Activated naive CD8-positive, alpha-beta T cell treated with anti-CD3 and anti-CD28 coated beads, Interleukin-2, amount 50 U/mL, for 24 hours (primary cell): Measurements from ENCODE around the gene VIL1.
A peak's percentile ranks its signal among the peaks of the same experiment; 100 is the strongest.

ENCODE experiments used
- ATAC-seq: fragments of 150-1000 bp; cut with Tn5 transposase; one replicate; pipeline ENCODE4 v1.10.0; 2021
- DNase-seq: peaks from one replicate; pipeline ENCODE4 v3.0.0; 2021
- H3K27ac Mint-ChIP-seq: one replicate; pipeline ENCODE4 v1.8.0; 2021; ENCODE audit warnings: mild to moderate bottlenecking, mixed read lengths
- H3K27me3 Mint-ChIP-seq: one replicate; pipeline ENCODE4 v1.8.0; 2021; ENCODE audit warnings: mixed read lengths
- H3K36me3 Mint-ChIP-seq: one replicate; pipeline ENCODE4 v1.8.0; 2021; ENCODE audit warnings: low read depth, mixed read lengths
- H3K4me1 Mint-ChIP-seq: one replicate; pipeline ENCODE4 v1.8.0; 2021; ENCODE audit warnings: mixed read lengths
- H3K4me3 Mint-ChIP-seq: one replicate; pipeline ENCODE4 v1.8.0; 2021; ENCODE audit warnings: mild to moderate bottlenecking, moderate library complexity, mixed read lengths
- H3K9me3 Mint-ChIP-seq: one replicate; pipeline ENCODE4 v1.8.0; 2021; ENCODE audit warnings: mixed read lengths

VIL1 gene

DNA sequence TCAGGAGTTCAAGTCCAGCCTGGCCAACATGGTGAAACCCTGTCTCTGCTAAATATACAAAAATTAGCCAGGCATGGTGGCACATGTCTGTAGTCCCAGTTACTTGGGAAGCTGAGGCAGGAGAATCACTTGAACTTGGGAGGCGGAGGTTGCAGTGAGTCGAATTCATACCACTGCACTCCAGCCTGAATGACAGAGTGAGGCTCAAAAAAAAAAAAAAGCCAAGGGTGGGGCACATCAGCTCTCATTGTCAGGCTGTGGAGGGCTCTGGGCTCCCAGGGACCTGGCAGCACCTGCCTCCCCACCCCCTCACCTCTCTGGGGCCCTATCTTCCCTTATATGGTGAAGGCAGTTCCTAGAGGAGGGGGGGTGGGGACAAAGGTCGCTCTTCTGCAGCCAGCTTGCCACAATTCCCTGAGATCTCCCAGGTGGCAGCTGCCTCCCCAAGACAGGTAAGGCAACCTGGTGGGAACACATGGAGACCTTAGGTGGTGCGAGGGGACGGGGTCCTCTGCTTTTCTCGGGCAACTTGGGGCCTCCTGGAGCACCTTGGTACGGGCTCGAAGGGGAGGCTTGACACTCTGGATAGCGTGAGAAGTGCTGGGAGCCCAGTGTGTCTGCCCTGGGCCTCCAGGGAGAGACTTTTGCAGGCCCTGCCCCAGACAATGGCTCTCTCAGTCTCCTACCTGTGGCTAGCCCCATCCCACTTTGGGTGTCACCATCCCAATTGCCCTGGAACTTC lies at the start of gene VIL1:
TSS of gene VIL1 (plus strand) at position 407 of the 742 bp plus-strand sequence. CDS start 4,656 bp downstream, outside the sequence.
- Mint-ChIP-seq H3K9me3 (no peaks in the 10 kb centered on the region), H3K27ac (no peak within 1 kb of the TSS), H3K36me3 (no peaks in the 10 kb centered on the region)

GRCh38 chr2:218369330-218369729 lies 49.6 kb upstream of the VIL1 start:
- no peaks in the 10 kb centered on the region for H3K9me3 Mint-ChIP-seq
- no peaks in the 10 kb centered on the region for H3K27me3 Mint-ChIP-seq
- ATAC-seq (no peak), DNase-seq (no peak)
- H3K27ac Mint-ChIP-seq, result no peak overlapping the region
- peak overlapping the region; percentile 76 for H3K4me3 Mint-ChIP-seq
- no peaks in the 10 kb centered on the region for H3K36me3 Mint-ChIP-seq
- H3K4me1 Mint-ChIP-seq, result peaks cover 20% of the 10 kb centered on the region

More for the DNA sequence above, at the start of gene VIL1:
- no peaks in the 10 kb centered on the region for H3K27me3 Mint-ChIP-seq
- ATAC-seq (no peak), DNase-seq (no peak)
- no peaks in the 10 kb centered on the region for H3K4me1 Mint-ChIP-seq
- no peak within 1 kb of the TSS for H3K4me3 Mint-ChIP-seq

DNA sequence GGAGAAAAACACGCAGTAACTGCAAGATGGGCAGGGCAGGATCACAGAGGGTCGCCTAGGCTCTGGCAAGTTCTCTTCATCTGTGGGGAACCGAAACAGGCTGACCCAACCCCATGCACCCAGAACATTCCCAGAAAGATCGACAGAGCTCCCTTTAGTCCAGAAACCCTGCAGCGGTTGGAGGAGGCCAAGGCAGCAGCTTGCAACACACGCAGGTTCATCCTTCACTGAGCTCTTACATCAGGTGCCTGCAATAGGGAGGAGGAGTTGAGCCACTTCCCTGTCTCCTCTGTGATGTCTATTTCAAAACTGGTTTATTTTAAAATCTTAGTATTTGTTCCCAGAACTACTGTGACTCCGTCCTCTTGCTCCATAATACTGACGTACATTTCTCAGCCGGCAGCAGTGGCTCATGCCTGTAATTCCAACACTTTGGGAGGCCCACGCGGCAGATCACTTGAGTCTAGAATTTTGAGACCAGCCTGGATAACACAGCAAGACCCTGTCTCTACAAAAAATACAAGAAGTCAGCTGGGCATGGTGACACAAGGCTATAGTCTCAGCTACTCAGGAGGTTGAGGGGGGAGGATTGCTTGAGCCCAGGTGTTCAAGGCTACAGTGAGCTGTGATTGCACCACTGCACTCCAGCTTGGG lies 48.4 kb upstream of the VIL1 start:
- H3K9me3 Mint-ChIP-seq, result no peaks in the 10 kb centered on the region
- H3K27ac Mint-ChIP-seq, result no peak overlapping the region
- no peak for ATAC-seq

DNA sequence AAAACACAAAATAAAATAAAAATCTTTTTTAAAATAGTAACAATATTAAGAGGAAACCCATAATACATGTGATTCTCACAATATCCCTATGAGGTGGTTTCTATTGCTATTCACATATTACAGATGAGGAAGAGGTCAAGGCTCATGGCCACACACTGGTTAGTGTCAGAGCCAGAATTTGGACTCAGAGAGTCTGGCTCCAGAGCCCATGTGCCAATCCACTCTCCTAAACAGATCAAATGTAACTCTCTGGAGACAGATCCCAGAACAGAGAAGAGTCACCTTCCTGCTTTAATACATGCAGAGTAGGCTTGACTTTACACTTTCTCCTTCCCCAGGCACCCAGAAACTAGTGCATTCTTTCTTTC lies 47.0 kb upstream of the VIL1 start:
- no peak overlapping the region for H3K27ac Mint-ChIP-seq
- H3K9me3 Mint-ChIP-seq, result no peaks in the 10 kb centered on the region
- H3K27me3 Mint-ChIP-seq, result no peaks in the 10 kb centered on the region
- H3K36me3 Mint-ChIP-seq, result no peaks in the 10 kb centered on the region
- H3K4me1 Mint-ChIP-seq, result peaks cover 20% of the 10 kb centered on the region
- DNase-seq (no peak), ATAC-seq (no peak)
- H3K4me3 Mint-ChIP-seq, result no peak overlapping the region

More for the DNA sequence above, 48.4 kb upstream of the VIL1 start:
- H3K4me3 Mint-ChIP-seq, result no peak overlapping the region
- no peak for DNase-seq
- no peaks in the 10 kb centered on the region for H3K36me3 Mint-ChIP-seq
- H3K4me1 Mint-ChIP-seq, result peaks cover 20% of the 10 kb centered on the region
- H3K27me3 Mint-ChIP-seq, result no peaks in the 10 kb centered on the region

- no peaks in the 10 kb centered on the region for H3K9me3 Mint-ChIP-seq
- peaks cover 4% of the 10 kb centered on the region for H3K4me1 Mint-ChIP-seq
- no peak for ATAC-seq
- H3K27ac Mint-ChIP-seq, result no peak overlapping the region
- no peak for DNase-seq
- no peaks in the 10 kb centered on the region for H3K36me3 Mint-ChIP-seq
- no peaks in the 10 kb centered on the region for H3K27me3 Mint-ChIP-seq
- H3K4me3 Mint-ChIP-seq, result no peak overlapping the region
These were observed 44.1 kb upstream of the VIL1 start for GRCh38 chr2:218374795-218375194.

- ATAC-seq (no peak), DNase-seq (no peak)
- H3K4me3 Mint-ChIP-seq, result no peak overlapping the region
- no peak overlapping the region for H3K27ac Mint-ChIP-seq
- H3K9me3 Mint-ChIP-seq, result no peaks in the 10 kb centered on the region
- H3K36me3 Mint-ChIP-seq, result no peaks in the 10 kb centered on the region
- H3K4me1 Mint-ChIP-seq, result no peaks in the 10 kb centered on the region
- H3K27me3 Mint-ChIP-seq, result no peaks in the 10 kb centered on the region
These were observed 43.7 kb upstream of the VIL1 start for GRCh38 chr2:218375212-218375611.

DNA sequence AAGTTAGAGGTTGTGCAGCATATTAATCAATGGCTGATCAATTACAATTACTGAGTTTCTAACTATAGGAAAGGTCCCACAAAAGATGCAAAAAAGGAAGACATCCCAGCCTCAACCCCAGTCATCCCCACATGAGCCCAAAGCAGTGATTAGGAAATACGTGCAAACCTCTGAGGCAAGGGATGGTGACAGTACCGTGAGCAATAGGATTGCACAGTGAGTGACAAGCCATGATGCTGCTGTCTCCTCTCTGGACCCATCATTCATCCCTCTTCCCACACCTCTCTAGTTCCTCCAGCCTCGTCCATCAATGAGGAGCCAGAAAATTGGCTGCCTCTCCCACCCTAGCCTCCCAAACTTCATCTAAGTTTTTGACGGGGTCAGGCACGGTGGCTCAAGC lies 40.9 kb upstream of the VIL1 start:
- H3K9me3 Mint-ChIP-seq, result no peaks in the 10 kb centered on the region
- H3K4me1 Mint-ChIP-seq, result no peaks in the 10 kb centered on the region
- ATAC-seq (no peak), DNase-seq (no peak)
- no peak overlapping the region for H3K4me3 Mint-ChIP-seq
- no peaks in the 10 kb centered on the region for H3K27me3 Mint-ChIP-seq
- H3K36me3 Mint-ChIP-seq, result no peaks in the 10 kb centered on the region
- H3K27ac Mint-ChIP-seq, result no peak overlapping the region

GRCh38 chr2:218381916-218382366 lies 37.0 kb upstream of the VIL1 start, which contains the start of gene SLC11A1:
Gene SLC11A1 (plus strand): TSS chr2:218382273. CDS start chr2:218382369, 96 bp downstream.
- Mint-ChIP-seq H3K4me1 (no peaks in the 10 kb centered on the region), H3K36me3 (no peaks in the 10 kb centered on the region), H3K27ac (no peak within 1 kb of the TSS), H3K4me3 (no peak within 1 kb of the TSS), H3K9me3 (no peaks in the 10 kb centered on the region), H3K27me3 (no peaks in the 10 kb centered on the region)
- DNase-seq, result no peak
- ATAC-seq, result no peak

DNA sequence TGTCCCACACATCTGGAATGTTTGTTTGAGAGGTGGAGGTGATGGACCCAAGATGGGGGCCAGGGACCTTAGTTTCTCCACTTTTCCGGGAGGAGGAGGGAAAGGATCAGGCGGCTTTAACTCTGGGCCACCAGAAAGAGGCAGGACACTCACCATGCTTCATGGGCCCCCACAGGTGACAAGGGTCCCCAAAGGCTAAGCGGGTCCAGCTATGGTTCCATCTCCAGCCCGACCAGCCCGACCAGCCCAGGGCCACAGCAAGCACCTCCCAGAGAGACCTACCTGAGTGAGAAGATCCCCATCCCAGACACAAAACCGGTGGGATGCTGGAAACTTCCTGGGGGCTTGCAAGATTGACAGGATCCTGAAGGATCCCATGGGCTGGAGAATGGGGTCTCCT lies 36.1 kb upstream of the VIL1 start:
- no peaks in the 10 kb centered on the region for H3K36me3 Mint-ChIP-seq
- ATAC-seq, result no peak
- no peak overlapping the region for H3K4me3 Mint-ChIP-seq

DNA sequence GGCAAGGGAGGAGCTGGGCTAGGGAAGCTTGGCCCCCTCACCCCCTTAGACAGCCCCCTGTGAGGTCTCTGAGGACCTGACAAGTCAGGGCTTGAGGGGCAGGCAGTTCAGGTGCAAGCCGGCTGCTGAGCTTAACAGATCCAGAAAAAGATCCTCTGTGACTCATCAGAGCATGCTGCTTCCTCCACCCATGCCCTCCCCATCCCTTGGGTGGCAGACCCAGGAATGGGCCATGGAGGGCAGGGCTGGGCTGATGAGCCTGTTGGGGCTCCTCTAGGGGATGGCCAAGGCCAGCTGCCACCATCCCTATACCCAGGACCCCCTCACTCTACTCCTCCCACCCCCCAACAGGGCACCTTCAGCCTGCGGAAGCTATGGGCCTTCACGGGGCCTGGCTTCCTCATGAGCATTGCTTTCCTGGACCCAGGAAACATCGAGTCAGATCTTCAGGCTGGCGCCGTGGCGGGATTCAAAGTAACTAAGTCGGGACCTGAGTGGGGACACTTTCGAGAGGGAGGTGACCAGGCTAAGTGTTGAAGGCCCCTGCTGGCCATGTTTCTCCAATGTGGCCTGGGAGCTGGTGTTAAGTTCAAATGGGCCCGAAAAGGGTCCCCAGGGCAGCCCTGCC lies 34.9 kb upstream of the VIL1 start:
- DNase-seq (no peak), ATAC-seq (no peak)
- Mint-ChIP-seq H3K36me3 (no peaks in the 10 kb centered on the region), H3K4me3 (no peak overlapping the region), H3K27ac (no peak overlapping the region), H3K4me1 (peaks cover 5% of the 10 kb centered on the region), H3K9me3 (no peaks in the 10 kb centered on the region), H3K27me3 (peaks cover 2% of the 10 kb centered on the region)

More for the DNA sequence above, 36.1 kb upstream of the VIL1 start:
- no peak overlapping the region for H3K27ac Mint-ChIP-seq
- H3K27me3 Mint-ChIP-seq, result peaks cover 2% of the 10 kb centered on the region
- DNase-seq, result no peak
- no peaks in the 10 kb centered on the region for H3K9me3 Mint-ChIP-seq
- H3K4me1 Mint-ChIP-seq, result peaks cover 5% of the 10 kb centered on the region

GRCh38 chr2:218384975-218385374 lies 33.9 kb upstream of the VIL1 start:
- Mint-ChIP-seq H3K36me3 (no peaks in the 10 kb centered on the region), H3K4me3 (no peak overlapping the region), H3K27me3 (peaks cover 2% of the 10 kb centered on the region), H3K27ac (no peak overlapping the region), H3K4me1 (peaks cover 5% of the 10 kb centered on the region), H3K9me3 (no peaks in the 10 kb centered on the region)
- DNase-seq (no peak), ATAC-seq (no peak)

GRCh38 chr2:218386505-218387368 lies 32.2 kb upstream of the VIL1 start:
- no peak overlapping the region for H3K27ac Mint-ChIP-seq
- ATAC-seq, result no peak

GRCh38 chr2:218387369-218388194 lies 31.3 kb upstream of the VIL1 start:
- Mint-ChIP-seq H3K4me1 (peaks cover 5% of the 10 kb centered on the region), H3K9me3 (no peaks in the 10 kb centered on the region), H3K36me3 (no peaks in the 10 kb centered on the region), H3K27ac (no peak overlapping the region), H3K27me3 (peaks cover 2% of the 10 kb centered on the region), H3K4me3 (peak overlapping the region; percentile 13)
- ATAC-seq (peak; percentile 19), DNase-seq (peak; percentile 32)

More at GRCh38 chr2:218386505-218387368, 32.2 kb upstream of the VIL1 start:
- DNase-seq, result no peak
- peaks cover 5% of the 10 kb centered on the region for H3K4me1 Mint-ChIP-seq
- H3K36me3 Mint-ChIP-seq, result no peaks in the 10 kb centered on the region
- no peak overlapping the region for H3K4me3 Mint-ChIP-seq
- H3K9me3 Mint-ChIP-seq, result no peaks in the 10 kb centered on the region
- H3K27me3 Mint-ChIP-seq, result peaks cover 2% of the 10 kb centered on the region
